HG03565 (cell line): ENCODE data around the gene RAMP1.
"Not testable (repeated sequence)": the region's sequence is repeated elsewhere in the genome, so short reads cannot be mapped to it uniquely, and the experiment has no call there.

Source experiments
- ATAC-seq: cut with Tn5 transposase; IDR thresholded peaks from one replicate; pipeline ENCODE4 v1.9.1; 2021; ENCODE audit warnings: mild to moderate bottlenecking, moderate library complexity; ENCODE audit not compliant: unreplicated experiment

RAMP1 gene

DNA sequence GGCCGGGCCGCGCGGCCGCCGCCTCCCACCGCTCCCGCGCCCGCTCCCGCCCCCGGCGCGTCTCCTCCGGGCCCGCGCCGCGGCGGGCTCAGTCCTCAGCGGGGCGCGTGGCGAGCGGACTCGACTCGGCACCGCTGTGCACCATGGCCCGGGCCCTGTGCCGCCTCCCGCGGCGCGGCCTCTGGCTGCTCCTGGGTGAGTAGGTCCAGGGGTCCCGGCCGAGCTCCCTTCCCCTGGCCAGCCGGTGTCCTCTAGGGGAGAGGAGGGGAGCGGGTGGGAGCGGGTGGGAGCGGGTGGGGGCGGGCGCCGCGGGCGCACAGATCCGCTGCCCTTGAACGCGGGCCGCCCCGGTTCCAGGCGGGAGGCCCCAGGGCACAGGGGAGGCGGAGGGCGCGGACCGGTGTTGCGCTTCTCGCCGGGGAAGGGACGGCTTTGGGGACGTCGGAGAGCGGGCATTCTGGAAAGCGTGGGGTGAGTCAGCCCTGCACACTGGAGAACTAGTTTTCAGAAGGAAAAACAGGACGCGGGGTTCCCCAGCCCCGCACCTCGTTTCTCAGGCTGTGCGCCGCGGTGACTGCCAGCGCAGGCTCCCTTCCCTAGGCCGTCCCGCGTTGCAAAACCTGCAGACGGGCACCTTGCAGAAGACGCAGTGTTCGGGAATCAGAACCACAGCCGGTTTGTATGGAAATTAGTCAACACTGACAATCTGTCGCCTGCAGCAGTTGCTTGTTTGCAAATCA, at the start of gene RAMP1:
Gene RAMP1 (plus strand): TSS at position 91 of the 740 bp plus-strand sequence. CDS start 53 bp downstream, at position 144.
- ATAC-seq = no peak

DNA sequence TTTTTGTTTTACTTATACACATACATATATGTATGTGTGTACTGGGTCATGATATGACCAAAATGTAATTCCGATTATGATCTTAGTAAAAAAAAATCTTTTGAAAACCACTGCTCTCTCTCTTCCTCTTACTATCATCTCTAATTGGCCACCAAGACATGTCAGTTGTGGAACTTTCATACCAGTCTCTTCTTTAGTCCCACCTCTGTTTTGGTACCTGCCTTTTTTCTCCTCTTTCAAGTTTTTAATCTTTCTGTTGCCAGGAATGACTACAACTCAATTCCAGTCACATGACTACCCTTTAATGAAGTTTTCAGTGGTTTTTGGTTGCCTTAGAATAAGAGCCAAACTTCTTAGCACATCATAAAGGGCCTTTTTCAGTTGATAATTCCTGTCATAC, 43.8 kb upstream of the RAMP1 start:
- ATAC-seq = no peak

DNA sequence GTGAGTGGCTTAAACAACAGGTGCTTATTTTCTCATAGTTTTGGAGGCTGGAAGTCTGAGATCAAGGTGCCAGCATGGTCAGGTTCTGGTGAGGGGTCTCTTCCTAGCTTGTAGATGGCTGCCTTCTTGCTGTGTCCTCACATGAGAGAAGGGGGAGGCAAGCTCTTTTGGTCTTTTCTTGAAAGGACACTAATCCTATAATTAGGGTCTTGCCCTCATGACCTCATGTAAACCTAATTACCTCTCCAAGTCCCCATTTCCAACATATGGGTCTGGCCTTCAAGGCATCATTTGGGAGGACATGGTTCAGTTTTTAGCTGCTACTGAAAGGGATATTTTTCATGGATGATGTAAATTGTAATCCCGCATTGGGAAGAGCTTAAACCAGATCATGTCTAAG, 42.9 kb upstream of the RAMP1 start:
- ATAC-seq = no peak

DNA sequence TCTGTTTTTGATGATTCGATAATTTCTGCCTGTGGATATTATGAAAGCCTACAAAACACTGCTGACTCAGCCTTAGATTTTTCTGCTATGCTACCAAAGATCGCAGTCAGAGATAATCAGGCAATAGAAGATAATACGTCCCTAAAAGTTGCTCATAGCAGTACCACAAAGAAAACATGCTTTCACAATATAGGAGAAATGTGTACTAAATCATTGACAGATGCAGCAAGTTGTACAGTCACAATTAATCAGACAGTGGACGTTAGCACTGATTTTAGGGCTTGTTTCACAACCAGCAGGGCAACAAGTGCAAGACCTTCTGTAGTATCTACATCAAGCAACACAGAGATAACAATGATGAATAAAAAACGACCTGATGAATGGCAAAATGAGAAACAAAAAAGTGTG, 41.4 kb upstream of the RAMP1 start:
- ATAC-seq = no peak

DNA sequence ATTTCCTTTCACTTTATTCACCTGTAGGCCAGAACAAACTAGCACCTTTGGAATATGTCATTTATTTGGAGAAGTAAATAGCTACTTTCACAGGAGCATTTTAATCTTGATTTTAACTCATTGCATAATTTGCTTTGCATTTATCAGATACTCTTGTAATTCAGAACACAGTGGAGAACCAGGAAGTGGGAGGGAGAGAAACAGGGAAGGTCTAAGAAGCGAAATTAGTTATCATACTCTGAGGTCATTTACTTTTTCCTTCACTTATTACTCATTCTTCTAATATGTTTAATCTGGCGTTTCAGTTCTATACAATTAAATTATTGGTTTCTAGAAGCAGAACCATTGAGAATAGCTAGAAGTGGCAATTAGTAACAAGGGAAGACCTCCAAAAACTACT, 40.2 kb upstream of the RAMP1 start:
- ATAC-seq = no peak

DNA sequence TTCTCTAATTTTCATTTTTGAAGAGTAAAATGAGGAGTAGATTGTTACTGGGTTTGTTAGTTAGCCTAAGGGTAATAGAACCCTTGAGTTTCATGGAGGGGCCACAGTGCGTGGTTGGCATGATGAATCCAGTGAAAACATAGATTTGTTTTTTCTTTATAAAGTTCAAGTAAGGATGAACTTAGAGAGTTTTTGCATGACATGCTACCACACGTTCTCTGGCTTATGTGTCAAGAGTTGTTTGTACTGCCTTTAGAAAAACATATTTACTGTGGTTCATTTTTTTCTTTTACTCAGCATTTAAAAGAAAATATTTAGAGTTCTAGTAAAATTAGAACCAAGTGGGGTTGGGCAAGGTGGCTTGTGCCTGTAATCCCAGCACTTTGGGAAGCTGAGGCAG, 39.0 kb upstream of the RAMP1 start:
- no peak for ATAC-seq

DNA sequence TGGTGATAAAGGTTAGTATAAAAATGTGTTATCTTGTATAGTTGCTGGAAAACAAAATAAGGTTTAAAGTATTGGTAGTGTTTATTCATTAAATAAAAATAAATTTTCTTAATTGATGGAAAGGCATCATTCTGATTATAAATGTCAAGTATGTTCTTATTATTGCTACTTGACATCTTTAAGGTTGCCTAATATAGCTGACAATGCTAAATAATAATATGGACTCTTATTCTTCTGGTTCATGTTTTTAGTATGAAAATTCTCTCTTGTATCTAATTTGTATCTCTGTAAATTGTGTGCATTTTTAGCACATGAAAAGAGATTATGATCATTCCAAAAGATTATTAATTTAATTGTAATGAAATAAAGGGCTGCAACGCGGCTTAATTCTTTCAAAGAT, 35.9 kb upstream of the RAMP1 start:
- no peak for ATAC-seq

DNA sequence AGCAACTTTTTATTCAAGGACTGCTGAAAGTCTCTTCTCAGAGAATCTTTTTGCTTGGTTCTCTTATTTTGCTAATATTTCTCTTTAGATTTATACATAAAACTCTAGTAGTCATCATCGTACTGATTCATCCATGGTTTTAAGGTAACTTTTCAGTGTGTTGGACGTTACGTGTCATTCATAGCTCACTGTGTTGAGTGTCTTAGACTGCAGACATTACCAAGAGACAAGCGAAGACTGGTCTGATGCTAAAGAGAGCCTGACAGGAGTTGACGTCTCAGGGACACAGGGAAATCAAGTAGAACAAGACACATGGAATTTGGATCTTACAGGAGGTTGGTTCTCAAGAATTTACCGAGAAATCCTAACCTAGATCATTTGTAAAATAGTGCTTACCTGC, 35.3 kb upstream of the RAMP1 start:
- ATAC-seq = no peak

DNA sequence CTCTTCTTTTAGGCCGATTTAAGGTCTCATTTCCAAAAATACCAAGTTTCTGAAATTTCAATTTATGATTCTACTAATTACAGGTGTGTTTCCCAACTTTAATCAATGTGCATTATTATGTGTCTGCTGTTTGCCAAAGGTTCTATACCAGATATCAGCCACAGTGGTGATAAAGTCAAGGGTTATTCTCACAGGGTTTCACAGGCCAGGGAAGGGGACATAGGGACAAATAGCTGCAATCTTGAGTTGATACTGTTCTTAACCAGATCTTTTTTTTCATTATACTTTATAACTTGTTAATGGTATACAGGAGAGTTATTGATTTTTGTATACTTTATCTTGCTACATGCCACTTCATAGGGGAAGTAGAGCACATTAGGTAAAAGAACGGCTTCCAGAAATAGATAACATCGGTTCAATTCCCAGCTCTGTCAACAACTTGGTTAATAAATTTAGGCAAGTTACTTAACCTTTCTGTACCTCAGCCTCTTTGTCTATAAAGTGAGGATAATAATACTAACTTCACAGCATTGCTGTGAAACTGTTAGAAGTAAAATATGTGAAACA, 31.9 kb upstream of the RAMP1 start:
- ATAC-seq = no peak

DNA sequence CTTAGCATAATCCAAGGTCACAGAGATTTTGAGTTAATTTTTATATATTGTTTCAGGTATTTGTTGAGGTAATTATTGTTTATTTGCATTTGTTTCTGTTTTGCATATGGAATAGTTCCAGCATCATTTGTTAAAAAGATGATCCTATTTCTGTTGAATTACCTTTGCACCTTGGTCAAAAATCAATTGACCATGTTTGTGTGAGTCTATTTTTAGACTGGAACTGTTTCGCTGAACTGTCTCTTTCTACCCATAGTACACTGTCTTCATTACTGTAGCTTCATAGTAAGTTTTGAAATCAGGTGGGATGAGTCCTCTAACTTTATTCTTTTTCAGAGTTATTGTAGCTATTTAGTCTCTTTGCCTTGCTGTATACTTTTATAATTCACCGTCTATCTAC, 28.9 kb upstream of the RAMP1 start:
- no peak for ATAC-seq

DNA sequence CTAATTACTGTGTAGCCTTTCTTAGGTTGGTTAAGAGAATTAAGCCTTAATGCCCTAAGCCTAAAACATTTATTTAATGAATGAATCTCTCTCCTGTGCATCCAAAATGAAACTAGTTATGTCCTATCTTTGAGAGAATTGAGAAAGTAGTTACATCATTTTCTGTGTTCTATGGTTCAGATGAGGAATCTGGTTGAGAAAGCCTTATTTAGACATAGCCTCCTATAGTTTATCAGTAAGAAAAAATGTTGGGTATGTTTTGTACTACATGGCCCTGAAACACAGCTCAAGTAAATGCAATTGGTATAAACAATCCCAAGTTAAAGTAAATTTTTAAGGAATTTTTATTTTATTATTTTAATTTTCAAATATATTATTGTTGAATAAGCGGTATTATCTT, 25.9 kb upstream of the RAMP1 start:
- no peak for ATAC-seq

DNA sequence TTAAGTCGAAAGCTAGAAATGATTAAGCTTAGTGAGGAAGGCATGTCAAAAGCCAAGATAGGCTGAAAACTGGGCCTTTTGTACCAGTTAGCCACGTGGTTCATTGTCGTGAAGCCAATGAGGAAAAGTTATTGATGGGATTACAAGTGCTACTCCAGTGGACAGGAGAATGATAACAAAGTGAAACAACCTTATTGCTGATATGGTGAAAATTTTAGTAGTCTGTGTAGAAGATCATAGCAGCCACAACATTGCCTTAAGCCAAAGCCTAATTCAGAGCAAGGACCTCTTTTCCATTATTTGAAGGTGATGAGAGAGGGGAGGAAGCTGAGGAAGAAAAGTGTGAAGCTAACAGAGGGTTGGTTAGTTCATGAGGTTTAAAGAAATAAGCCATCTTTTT, 24.1 kb upstream of the RAMP1 start:
- ATAC-seq = no peak

DNA sequence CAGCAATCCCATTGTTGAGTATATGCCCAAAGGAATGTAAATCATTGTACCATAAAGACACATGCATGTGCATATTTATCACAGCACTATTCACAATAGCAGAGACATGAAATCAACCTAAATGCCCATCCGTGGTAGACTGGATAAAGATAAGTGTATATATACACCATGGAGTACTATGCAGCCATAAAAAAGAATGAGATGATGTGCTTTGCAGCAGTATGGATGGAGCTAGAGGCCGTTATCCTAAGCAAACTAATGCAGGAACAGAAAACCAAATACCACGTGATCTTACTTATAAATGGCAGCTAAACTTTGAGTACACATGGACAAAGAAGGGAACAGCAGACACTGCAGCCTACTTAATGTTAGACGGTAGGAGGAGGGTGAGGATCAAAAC, 18.4 kb upstream of the RAMP1 start:
- no peak for ATAC-seq

DNA sequence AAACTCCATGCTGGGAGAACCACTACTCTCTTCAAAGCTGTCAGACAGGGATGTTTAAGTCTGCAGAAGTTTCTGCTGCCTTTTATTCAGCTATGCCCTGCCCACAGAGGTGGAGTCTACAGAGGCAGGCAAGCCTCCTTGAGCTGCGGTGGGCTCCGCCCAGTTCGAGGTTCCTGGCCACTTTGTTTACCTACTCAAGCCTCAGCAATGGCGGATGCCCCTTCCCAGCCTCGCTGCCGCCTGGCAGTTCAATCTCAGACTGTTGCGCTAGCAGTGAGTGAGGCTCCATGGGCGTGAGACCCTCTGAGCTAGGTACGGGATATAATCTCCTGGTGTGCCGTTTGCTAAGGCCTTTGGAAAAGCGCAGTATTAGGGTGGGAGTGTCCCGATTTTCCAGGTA, 10.5 kb upstream of the RAMP1 start:
- ATAC-seq = not testable (repeated sequence)

DNA sequence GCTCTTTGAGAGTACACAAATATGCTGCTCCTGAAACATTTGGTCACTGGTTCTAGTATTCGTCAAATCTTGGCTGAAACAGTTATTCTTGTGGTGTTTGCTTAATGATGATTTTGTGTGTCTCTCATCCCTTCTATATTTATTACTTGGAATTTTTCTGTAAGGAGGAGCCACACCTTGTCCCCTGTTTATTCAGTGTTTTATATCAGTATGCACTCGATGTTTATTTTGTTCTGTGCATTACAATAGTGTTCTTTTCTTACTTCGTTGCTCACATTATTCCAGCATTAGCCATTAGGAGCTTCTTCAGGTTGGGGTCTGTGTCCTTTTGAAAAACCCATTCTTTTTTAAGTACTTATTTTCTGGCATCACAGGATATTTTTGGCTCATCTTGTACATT, 5.1 kb upstream of the RAMP1 start:
- no peak for ATAC-seq

DNA sequence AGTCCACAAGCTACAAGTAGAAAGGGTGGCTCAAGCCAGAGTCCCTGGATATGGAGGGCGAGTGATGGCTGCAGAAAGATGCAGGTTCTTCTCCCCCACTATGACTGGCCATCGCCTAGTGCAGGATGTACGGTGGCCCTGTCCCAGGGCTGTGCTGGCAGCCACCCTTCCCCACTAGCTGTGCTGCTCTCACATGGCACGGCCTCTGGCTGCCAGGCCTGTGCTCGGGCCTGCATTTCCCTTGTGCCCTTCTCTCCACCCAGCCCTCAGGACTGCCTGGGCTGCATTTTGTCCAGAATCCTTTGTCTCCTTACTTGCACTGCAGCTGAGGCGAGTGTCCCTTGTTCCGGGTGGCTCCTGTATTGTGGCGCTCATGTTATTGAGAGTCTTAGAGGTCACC, 1.6 kb upstream of the RAMP1 start:
- no peak for ATAC-seq

DNA sequence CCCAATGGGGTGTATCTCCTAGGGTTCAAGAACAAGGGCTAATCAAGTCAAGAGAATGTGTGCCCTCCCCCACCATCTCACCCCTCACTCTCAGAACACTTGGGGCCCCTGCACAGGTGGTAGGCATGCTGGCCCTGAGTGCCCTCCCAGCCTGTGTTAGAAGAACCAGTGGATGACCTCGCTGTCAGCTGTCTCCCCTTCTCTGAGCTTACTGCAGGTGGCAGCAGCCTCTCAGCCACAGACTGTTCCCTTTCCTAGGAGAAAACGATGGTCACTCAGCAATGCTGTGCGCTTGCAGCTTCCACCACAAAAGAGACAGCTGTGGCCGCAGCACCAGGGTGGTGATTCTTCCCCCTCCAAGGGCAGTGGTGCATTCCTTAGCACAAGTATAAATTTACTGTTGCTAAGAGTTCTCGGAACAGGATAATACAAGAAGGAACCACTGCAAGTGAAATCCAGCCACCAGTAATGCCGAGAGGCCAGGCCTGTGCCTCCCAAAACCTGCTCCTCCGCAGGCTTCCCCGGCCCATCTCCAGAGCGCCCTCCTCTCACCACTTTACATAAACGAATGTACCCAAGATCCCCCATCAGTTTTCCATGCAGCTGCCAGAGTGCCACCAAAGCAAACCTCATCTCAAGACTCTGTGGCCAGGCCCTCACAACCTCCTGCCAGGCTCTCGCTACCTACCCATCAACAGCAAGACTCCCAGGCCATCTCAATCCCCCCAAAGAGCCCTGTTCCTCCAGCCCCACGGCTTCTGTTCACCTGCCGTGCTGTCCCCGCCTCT, 935 bp upstream of the RAMP1 start:
- ATAC-seq = no peak

DNA sequence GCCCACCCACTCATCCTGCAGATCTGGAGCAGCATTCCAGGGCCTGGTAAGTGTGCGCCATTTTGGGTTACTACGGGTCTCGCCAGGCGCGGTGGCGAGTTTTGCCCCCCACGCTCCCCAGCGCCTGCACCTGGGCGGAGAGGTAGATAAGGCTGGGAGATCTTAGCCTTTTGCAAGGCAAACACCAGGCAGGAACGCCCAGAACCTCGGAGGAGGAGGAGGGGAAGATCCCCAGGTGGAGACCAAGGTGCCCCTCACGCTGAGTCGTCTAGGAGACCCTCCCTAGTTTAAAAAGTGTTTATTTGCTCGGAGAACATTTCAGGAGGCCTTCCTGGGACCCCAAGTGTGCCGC, 365 bp upstream of the RAMP1 start:
- no peak for ATAC-seq

DNA sequence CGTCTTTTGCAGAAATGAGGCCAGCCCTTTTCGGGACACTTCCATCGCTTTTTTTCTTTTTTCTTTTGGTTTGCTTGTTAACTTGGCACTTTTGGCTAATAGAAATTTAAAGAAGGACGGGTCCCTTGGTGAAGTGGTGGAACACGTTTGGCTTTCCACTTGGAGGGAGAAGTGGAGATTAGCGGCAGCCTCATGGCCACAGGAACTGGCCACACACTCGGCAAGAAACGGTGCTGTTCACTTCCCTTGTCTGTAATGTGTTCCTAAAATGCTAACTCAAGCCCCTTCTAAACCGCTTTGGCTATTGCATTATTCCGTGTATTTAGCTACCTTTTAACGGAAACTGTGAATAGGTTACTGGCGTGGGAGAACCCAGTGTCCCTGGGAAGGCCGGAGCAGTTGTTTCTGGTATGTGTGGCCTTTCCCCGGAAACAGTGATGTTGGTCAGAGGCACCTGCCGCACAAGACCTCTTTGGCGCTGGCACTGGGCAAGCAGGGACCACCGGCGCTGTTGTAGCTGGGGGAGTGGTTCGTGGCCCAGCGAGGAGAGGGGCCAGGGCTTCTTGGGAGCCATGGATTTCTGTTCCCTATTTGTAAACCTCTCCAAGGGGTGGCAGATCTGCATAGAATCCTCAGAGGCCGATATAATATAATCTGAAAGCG, 981 bp downstream of the RAMP1 start:
- no peak for ATAC-seq

DNA sequence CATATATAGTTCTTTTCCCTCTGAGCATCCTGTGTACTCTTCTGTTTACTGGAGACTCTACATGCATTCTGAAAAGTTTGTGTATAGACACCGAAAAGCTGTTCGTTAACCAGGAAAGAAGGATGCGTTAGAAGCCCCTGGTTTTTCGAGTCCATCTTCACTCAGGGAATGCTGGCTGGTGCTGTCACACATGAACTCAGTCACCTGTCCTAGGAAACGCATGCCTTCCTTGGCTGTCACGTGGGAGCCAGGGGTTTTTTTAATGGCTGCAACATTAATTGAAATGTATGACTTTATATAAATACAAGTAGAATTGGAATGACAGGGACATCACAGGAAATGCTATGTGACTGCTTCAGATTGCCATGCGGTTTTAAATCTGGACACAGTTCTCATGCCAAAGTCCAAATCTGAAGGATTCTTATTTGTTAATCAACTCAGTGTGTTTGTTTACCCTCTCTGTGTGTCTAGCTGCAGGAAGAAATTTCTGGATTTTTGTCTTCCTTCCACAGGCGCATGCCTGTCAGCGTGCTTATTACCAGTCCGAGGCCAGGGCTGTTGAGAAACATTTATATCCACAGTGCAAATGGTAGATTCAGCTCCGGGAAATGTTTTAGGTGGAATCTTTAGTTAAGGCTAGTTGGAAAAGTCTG, 2.6 kb downstream of the RAMP1 start:
- ATAC-seq = no peak

DNA sequence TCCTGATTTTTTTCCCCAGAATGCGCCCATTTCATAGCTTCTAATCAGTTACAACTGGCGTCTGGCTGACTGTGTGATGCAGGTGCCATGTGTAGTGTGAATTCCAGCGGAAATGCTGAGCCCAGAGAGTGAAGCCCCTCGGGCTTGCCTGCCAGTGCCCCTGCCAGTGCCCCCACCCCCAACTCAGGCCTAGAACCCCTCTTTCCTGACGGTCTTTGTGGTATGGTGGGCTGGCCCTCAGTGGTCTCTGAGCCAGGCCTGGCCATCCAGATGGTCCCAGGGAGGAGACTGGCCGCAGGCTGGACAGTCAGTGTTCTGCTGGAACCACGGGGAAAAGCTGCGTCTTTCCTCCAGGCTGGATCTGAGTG, 3.1 kb downstream of the RAMP1 start:
- no peak for ATAC-seq
